K562 (cell line): ENCODE data around the gene BCL2L12.

Source experiments
- MBD1 ChIP-seq: fragments of 250-450 bp; sonication (Bioruptor Pico); IDR thresholded peaks from 2 replicates; pipeline ENCODE4 v1.8.0; 2022; ENCODE audit warnings: inconsistent platforms
- NCOA6 ChIP-seq: fragments of 450-650 bp; IDR thresholded peaks from 2 replicates; pipeline ENCODE4 v1.6.1; 2017; ENCODE audit warnings: mild to moderate bottlenecking
- NFXL1 ChIP-seq: fragments of 450-650 bp; formaldehyde crosslinking; IDR thresholded peaks from 2 replicates; pipeline ENCODE4 v1.4.0; 2021; ENCODE audit warnings: mild to moderate bottlenecking
- ZBTB26 ChIP-seq: fragments of 450-650 bp; formaldehyde crosslinking; IDR thresholded peaks from 2 replicates; pipeline ENCODE4 v1.4.0; 2022; ENCODE audit warnings: missing genetic modification characterization
- TF ChIP-seq, protein P1 (sequence below): fragments of 250-450 bp; sonication (Bioruptor Pico); IDR thresholded peaks from 2 replicates; pipeline ENCODE4 v1.8.0; 2021; ENCODE audit warnings: mild to moderate bottlenecking, moderate library complexity

DNA sequence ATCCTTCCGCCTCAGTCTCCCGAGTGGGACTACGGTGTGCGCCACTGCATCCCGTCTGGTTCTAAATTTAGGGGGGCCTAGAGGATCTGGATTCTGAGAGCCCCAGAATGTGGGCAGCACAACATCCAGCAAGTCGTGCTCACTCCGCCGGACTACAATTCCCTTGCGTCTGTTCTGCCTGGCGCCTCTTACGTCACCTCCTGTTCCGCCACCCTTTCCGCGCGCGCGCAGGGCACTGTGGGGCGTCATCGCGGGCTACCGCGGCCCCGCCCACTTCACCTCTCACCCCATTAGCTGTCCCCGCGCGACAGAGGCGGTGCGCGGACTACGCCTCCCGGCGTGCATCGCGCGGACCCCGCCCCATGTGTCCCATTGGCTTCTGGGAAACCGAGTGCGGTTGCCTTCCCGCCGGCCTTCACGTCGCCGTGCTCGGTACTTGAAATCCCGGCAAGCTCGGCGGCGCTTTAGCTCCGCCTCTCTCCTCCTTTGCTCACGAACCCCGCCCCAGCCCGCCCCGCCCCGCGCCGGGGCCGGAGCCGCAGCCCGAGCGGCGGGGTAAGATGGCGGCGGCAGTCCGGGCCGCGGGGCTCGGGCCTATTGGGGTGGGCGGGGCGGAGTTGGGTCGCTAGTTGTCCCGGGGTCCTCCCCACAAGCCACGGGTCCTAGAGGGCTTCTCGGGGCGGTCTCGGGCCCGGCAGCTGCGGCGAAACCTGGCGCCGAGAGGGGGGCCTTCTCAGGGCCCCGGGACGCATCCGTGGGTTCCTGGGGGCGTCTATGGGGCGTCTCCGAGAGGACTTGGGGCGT lies 23.8 kb upstream of the BCL2L12 start, which contains the start of gene SCAF1:
- TF ChIP-seq, protein P1, sequence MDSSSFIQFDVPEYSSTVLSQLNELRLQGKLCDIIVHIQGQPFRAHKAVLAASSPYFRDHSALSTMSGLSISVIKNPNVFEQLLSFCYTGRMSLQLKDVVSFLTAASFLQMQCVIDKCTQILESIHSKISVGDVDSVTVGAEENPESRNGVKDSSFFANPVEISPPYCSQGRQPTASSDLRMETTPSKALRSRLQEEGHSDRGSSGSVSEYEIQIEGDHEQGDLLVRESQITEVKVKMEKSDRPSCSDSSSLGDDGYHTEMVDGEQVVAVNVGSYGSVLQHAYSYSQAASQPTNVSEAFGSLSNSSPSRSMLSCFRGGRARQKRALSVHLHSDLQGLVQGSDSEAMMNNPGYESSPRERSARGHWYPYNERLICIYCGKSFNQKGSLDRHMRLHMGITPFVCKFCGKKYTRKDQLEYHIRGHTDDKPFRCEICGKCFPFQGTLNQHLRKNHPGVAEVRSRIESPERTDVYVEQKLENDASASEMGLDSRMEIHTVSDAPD (CRISPR knock-in tag), result no peak
- TF ChIP-seq MBD1 (CRISPR knock-in tag), result no peak
- TF ChIP-seq NCOA6, result no peak
- TF ChIP-seq NFXL1 (CRISPR knock-in tag), result no peak
- no peak for TF ChIP-seq ZBTB26
